ENCODE data around the gene LY6G5B. TPM values are rescaled to one million over a fixed set of nuclear protein-coding genes. Genes with fewer than 3 reads are reported as not detected.

The LY6G5B gene
- total and polyA plus RNA-seq, 3 experiments from 2014 or later: 0.64 to 21.2 (median 19.1) TPM

DNA sequence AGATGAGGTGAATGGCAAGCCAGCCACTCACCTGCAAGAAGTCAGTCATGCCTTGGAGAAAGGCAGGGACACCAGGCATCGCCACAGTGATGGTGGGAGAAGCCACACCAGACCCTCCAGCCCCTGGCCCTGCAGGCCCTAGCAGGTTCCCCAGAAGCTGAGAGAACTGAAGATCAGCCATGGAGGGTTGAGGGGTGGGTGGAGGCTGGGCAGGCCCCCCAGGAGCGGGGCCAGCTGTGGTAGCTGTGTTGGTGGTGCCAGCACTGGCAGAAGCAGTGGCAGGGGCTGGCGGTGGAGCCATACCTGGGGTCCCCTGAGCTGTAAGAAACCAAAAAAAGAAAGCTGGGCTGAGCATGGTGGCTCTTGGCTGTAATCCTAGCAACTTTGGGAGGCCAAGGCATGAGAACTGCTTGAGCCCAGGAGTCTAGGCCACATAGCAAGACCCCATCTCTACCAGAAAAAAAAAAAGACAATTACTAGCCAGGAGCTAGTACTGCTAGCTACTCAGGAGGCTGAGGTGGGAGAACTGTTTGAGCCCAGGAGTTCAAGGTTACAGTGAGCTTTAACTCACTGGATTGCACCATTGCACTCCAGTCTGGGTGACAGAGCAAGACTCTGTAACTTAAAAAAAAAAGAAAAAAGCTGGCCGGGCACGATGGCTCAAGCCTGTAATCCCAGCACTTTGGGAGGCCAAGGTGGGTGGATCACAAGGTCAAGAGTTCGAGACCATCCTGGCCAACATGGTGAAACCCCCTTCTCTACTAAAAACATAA, 26.8 kb upstream of the LY6G5B start:
- Mint-ChIP-seq H3K9me3 (no peaks in the 10 kb centered on the region), H3K4me3 (no peak overlapping the region), H3K4me1 (peaks cover 3 to 7% (median 5%) of the 10 kb centered on the region in 3 donors), H3K27ac (peak overlapping the region in 2 of 8 donors; percentile 7 to 66), H3K27me3 (no peaks in the 10 kb centered on the region), H3K36me3 (peaks cover 7 to 90% (median 17%) of the 10 kb centered on the region in 3 donors)
- Histone ChIP-seq H3K27me3 (ENCODE audit: insufficient read depth, low read length, poor library complexity, severe bottlenecking) (no peaks in the 10 kb centered on the region), H3K4me3 (ENCODE audit: low read length) (no peak overlapping the region), H3K4me1 (ENCODE audit: insufficient read depth, low read length) (no peaks in the 10 kb centered on the region), H3K36me3 (ENCODE audit: insufficient read depth, low read length) (peaks cover 79% of the 10 kb centered on the region), H3K9me3 (ENCODE audit: low read length) (no peaks in the 10 kb centered on the region), H3K27ac (ENCODE audit: low read depth, low read length) (no peak overlapping the region)
- CTCF ChIA-PET: interaction anchor here (2.2 kb wide), 1 partner anchor 44 kb away, joined by 9 read pairs; no protein-coding TSS in a partner anchor
- POLR2A ChIA-PET: interaction anchor here (1.1 kb wide), 1 partner anchor 172 kb away, joined by 3 read pairs; the partner anchor contains the start of gene HSPA1L
- DNase-seq: no peak

DNA sequence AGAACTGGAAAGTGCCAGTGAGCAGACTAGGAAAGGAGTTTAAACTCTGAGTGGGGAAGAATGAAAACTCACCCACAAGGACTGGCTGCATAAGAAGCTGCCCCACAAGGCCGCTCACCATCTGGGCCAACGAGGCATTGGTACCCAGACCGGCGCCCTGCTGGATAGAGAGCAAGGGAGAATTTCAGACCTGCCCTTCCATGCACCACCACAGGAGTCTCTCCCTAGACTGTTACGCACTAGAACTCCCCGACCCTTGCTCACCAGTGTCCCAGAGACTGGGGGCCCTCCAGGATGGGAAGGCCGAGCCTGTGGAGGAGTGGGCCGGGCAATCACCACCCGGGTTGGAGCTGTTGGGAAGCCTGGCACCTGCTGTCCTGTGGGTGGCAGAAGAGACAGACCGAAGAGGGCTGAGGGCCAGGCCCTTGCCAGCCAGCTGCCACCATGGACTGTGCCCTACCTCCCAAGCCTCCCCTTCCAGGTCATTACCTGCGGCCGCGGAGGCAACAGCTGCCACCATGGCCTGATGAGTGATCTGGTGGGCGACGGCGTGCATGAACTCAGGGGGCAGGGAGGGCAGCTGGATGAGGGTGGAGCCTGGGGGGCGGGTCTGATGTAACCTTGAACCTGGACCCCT, 25.8 kb upstream of the LY6G5B start:
- CTCF ChIA-PET: interaction anchor here (0.7 to 2.2 kb wide), 2 partner anchors 45 to 176 kb away, joined by 3 to 9 read pairs; no protein-coding TSS in a partner anchor
- no peaks in the 10 kb centered on the region for H3K27me3 ChIP-seq (ENCODE audit: insufficient read depth, low read length, poor library complexity, severe bottlenecking)
- H3K4me1 Mint-ChIP-seq: peaks cover 5 to 7% (median 6%) of the 10 kb centered on the region in 3 donors
- POLR2A ChIA-PET: interaction anchor here (1.1 kb wide), 1 partner anchor 171 kb away, joined by 3 read pairs; the partner anchor contains the start of gene HSPA1L
- H3K9me3 ChIP-seq (ENCODE audit: low read length): no peaks in the 10 kb centered on the region
- peaks cover 83% of the 10 kb centered on the region for H3K36me3 ChIP-seq (ENCODE audit: insufficient read depth, low read length)
- no peak for DNase-seq
- no peak overlapping the region for H3K4me3 Mint-ChIP-seq
- no peak overlapping the region for H3K4me3 ChIP-seq (ENCODE audit: low read length)
- H3K27ac ChIP-seq (ENCODE audit: low read depth, low read length): no peak overlapping the region
- H3K36me3 Mint-ChIP-seq: peaks cover 7 to 91% (median 17%) of the 10 kb centered on the region in 3 donors
- no peaks in the 10 kb centered on the region for H3K27me3 Mint-ChIP-seq
- peak overlapping the region in 1 of 8 donors; percentile 85 for H3K27ac Mint-ChIP-seq
- no peaks in the 10 kb centered on the region for H3K4me1 ChIP-seq (ENCODE audit: insufficient read depth, low read length)
- H3K9me3 Mint-ChIP-seq: no peaks in the 10 kb centered on the region

GRCh38 chr6:31645325-31645724, 24.5 kb upstream of the LY6G5B start:
- peak overlapping the region in 6 of 8 donors; percentile 25 to 93 (median 46) for H3K27ac Mint-ChIP-seq
- POLR2A ChIA-PET: interaction anchor here (0.5 kb wide), 1 partner anchor 22 kb away, joined by 3 read pairs; no protein-coding TSS in a partner anchor
- no peaks in the 10 kb centered on the region for H3K9me3 Mint-ChIP-seq

DNA sequence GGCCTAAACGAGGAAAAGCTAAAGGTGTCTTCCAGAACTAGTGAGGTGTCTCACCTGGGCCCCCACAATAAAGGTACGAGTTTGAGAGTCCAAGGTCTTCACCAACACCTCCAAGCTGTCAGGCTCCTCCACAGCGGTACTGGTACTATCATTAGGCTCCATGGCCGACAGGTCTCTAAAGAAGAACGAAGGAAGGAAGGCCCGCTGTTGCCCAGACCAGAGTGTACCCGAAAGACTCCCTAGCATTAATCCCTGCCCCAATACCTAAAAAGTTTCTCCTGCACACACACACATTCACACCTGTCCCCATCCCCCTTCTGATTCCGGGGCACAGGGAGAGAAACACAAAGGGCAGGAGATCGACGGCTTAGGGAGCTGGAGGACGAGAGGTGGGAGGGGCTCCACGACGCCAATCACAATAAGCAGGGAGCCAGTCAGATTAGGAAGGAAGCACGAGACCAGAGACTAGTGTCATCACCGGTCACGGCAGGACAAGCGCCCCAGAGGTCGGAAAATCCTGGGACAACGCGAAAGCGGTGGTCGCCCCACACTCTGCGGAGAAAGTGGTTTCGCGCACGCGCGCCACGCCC, 18.1 kb upstream of the LY6G5B start:
- Mint-ChIP-seq H3K36me3 (peaks cover 0 to 71% (median 12%) of the 10 kb centered on the region in 3 donors), H3K9me3 (peaks cover 0 to 5% (median 0%) of the 10 kb centered on the region in 5 donors), H3K27me3 (peaks cover 0 to 9% of the 10 kb centered on the region in 2 donors), H3K27ac (peak overlapping the region; percentile 95 to 100 (median 100)), H3K4me1 (peaks cover 40 to 64% (median 49%) of the 10 kb centered on the region in 3 donors), H3K4me3 (peak overlapping the region; percentile 90 to 99 (median 96))
- no peak for DNase-seq
- Histone ChIP-seq H3K27me3 (ENCODE audit: insufficient read depth, low read length, poor library complexity, severe bottlenecking) (no peaks in the 10 kb centered on the region), H3K4me1 (ENCODE audit: insufficient read depth, low read length) (peaks cover 20% of the 10 kb centered on the region), H3K36me3 (ENCODE audit: insufficient read depth, low read length) (peaks cover 40% of the 10 kb centered on the region), H3K4me3 (ENCODE audit: low read length) (peak overlapping the region; percentile 97), H3K9me3 (ENCODE audit: low read length) (no peaks in the 10 kb centered on the region), H3K27ac (ENCODE audit: low read depth, low read length) (peak overlapping the region; percentile 94)
- ChIA-PET POLR2A (interaction anchor here (0.5 to 5.2 kb wide), 21 partner anchors 11 to 1439 kb away, joined by 3 to 112 read pairs (median 4); partner anchors contain the start of genes ABHD16A, C6orf47, CSNK2B and DDX39B), CTCF (interaction anchor here (0.7 to 4.5 kb wide), 12 partner anchors 11 to 163 kb away, joined by 3 to 39 read pairs (median 4); partner anchors contain the start of genes DDAH2, GPANK1, HSPA1A and HSPA1L)

More at GRCh38 chr6:31645325-31645724, 24.5 kb upstream of the LY6G5B start:
- Histone ChIP-seq H3K4me3 (ENCODE audit: low read length) (no peak overlapping the region), H3K36me3 (ENCODE audit: insufficient read depth, low read length) (peaks cover 78% of the 10 kb centered on the region), H3K4me1 (ENCODE audit: insufficient read depth, low read length) (no peaks in the 10 kb centered on the region), H3K27me3 (ENCODE audit: insufficient read depth, low read length, poor library complexity, severe bottlenecking) (no peaks in the 10 kb centered on the region), H3K27ac (ENCODE audit: low read depth, low read length) (no peak overlapping the region), H3K9me3 (ENCODE audit: low read length) (no peaks in the 10 kb centered on the region)
- Mint-ChIP-seq H3K4me3 (peak overlapping the region in 1 of 7 donors; percentile 15), H3K36me3 (peaks cover 7 to 89% (median 18%) of the 10 kb centered on the region in 3 donors), H3K4me1 (peaks cover 13 to 18% (median 18%) of the 10 kb centered on the region in 3 donors), H3K27me3 (no peaks in the 10 kb centered on the region)
- CTCF ChIA-PET: no interaction called here
- no peak for DNase-seq

GRCh38 chr6:31652925-31653724, 16.7 kb upstream of the LY6G5B start:
- Histone ChIP-seq H3K4me3 (ENCODE audit: low read length) (peak overlapping the region; percentile 97), H3K36me3 (ENCODE audit: insufficient read depth, low read length) (peaks cover 34% of the 10 kb centered on the region), H3K27me3 (ENCODE audit: insufficient read depth, low read length, poor library complexity, severe bottlenecking) (no peaks in the 10 kb centered on the region), H3K9me3 (ENCODE audit: low read length) (no peaks in the 10 kb centered on the region), H3K27ac (ENCODE audit: low read depth, low read length) (peak overlapping the region; percentile 94), H3K4me1 (ENCODE audit: insufficient read depth, low read length) (peaks cover 30% of the 10 kb centered on the region)
- POLR2A ChIA-PET: interaction anchor here (0.6 to 5.2 kb wide), 14 partner anchors 10 to 1096 kb away, joined by 3 to 112 read pairs (median 3); partner anchors contain the start of genes ABHD16A, C6orf47, CSNK2B and GPANK1
- peak overlapping the region; percentile 95 to 100 (median 100) for H3K27ac Mint-ChIP-seq
- peaks cover 0 to 70% (median 7%) of the 10 kb centered on the region in 3 donors for H3K36me3 Mint-ChIP-seq
- H3K27me3 Mint-ChIP-seq: peaks cover 0 to 9% of the 10 kb centered on the region in 2 donors
- DNase-seq: peak in 4 of 5 donors; percentile 79 to 92 (median 88)
- CTCF ChIA-PET: interaction anchor here (1.0 to 4.5 kb wide), 11 partner anchors 10 to 210 kb away, joined by 3 to 39 read pairs (median 4); partner anchors contain the start of genes ABHD16A, GPANK1, HSPA1A and HSPA1L
- H3K4me3 Mint-ChIP-seq: peak overlapping the region; percentile 90 to 99 (median 96)
- H3K9me3 Mint-ChIP-seq: peaks cover 0 to 5% (median 0%) of the 10 kb centered on the region in 5 donors
- peaks cover 49 to 77% (median 61%) of the 10 kb centered on the region in 3 donors for H3K4me1 Mint-ChIP-seq

DNA sequence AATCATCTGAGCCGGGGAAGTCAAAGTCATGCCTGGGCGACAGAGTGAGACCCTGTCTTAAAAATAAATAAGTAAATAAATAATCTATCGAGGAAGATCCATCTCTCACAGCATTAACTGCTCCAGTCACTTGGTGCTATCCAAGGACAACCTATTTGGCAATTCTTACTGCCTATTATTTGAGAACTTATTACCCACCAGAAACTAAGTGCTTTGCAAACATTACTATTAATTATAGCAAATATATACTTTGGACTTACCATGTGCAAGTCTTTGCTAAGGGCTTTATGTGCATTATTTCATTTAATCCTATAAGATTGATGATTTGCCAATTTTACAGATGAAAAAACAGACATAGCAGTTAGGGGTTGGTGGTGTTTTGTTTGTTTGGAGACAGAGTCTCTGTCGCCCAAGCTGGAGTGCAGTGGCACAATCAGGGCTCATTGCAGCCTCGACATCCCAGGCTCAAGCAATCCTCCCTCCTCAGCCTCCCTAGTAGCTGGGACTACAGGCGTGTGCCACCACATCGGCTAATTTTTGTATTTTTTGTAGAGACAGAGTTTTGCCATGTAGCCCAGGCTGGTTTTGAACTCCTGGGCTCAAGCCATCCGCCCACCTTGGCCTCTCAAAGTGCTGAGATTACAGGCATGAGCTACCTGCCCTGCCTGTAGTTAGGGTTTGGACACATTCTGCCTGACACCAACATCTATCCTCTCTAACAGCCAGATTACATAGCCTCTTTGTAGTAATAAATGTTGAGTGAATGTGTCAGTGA, 15.0 kb upstream of the LY6G5B start:
- Histone ChIP-seq H3K4me1 (ENCODE audit: insufficient read depth, low read length) (peaks cover 47% of the 10 kb centered on the region), H3K9me3 (ENCODE audit: low read length) (no peaks in the 10 kb centered on the region), H3K4me3 (ENCODE audit: low read length) (no peak overlapping the region), H3K27me3 (ENCODE audit: insufficient read depth, low read length, poor library complexity, severe bottlenecking) (no peaks in the 10 kb centered on the region), H3K36me3 (ENCODE audit: insufficient read depth, low read length) (peaks cover 19% of the 10 kb centered on the region), H3K27ac (ENCODE audit: low read depth, low read length) (no peak overlapping the region)
- Mint-ChIP-seq H3K9me3 (peaks cover 0 to 5% (median 0%) of the 10 kb centered on the region in 5 donors), H3K27ac (peak overlapping the region in 3 of 8 donors; percentile 15 to 70 (median 36)), H3K36me3 (peaks cover 0 to 63% (median 3%) of the 10 kb centered on the region in 3 donors), H3K4me3 (peak overlapping the region in 3 of 7 donors; percentile 39 to 72 (median 68)), H3K4me1 (peaks cover 58 to 86% (median 70%) of the 10 kb centered on the region in 3 donors), H3K27me3 (peaks cover 0 to 9% of the 10 kb centered on the region in 2 donors)
- CTCF ChIA-PET: interaction anchor here (4.5 kb wide), 1 partner anchor 8 kb away, joined by 39 read pairs; the partner anchor contains the start of gene GPANK1
- POLR2A ChIA-PET: interaction anchor here (0.6 to 5.2 kb wide), 2 partner anchors 8 to 32 kb away, joined by 3 to 112 read pairs; partner anchors contain the start of genes C6orf47, CSNK2B and GPANK1
- no peak for DNase-seq
